ENCODE data around the gene RAN.
"Not testable (repeated sequence)": the region's sequence is repeated elsewhere in the genome, so short reads cannot be mapped to it uniquely, and the experiment has no call there.

RAN gene

DNA sequence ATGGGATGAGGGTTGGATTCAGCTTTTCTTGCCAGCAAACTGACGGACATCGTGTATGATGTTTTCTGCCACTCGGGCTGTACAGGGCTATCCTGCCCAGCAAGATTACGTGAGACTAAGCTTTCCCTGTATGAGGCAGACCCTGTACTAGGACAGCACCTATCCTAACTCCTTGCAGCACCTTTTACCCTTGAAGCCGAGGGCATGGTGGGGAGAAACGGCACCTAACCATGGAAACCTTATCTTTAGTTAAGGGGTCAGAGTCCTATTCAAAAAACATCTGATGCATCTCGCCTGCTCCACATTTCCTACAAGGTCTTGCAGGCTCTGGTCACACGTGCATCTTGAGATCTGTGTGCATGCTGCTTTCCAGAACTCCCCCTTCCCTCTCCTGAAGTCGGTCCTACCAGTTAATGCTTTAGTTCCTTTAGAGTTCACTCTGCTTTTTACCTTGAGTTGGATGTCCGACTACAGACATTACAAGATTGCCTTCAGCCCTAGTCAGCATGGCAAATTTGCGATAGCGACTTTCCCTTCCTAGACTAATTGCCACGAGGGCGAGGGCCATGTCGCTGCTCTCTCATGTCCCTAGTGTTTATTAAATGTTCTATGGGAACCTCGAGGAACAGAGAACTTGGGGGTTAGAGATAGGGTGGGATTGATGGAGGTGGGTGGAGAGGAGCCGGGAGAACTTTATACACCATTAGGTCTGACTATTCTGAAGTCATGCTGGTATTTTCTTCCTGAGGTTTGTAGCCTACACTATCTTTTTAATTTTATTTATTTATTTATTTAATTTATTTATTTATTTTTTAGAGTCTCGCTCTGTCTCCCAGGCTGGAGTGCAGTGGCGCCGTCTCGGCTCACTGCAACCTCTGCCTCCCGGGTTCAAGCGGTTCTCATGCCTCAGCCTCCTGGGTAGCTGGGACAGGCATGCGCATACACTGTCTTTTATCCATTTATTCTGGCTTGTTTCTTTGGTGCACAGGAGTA, 6.6 kb downstream of the RAN start:
- in situ Hi-C loops (cut with MboI; ENCODE audit: low sequenced_read_pairs): no loop called here

DNA sequence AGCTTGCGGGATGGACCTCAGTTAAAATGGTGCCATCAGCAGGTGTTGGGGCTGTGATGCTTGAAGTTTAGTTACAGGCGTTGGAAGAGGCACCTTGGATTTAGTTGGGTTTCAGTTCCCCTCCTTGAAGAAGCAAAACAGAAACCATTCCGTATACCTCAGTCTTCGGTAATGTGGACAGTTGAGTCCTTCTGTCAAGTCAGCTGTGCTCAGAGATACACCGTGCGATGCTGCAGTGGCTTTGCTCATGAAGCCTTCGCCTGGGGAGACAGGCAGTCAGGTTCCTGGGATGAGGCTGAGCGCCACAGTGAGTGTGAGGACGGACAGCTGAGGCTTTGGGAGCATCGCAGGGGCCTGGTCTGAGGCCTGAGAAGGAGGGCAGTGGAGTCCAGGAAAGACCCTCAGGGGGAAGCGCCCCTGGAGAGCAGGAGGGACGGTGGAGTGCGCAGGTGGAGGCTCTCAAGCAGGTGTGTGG, 7.4 kb downstream of the RAN start:
- in situ Hi-C loops (cut with MboI; ENCODE audit: low sequenced_read_pairs): no loop called here

DNA sequence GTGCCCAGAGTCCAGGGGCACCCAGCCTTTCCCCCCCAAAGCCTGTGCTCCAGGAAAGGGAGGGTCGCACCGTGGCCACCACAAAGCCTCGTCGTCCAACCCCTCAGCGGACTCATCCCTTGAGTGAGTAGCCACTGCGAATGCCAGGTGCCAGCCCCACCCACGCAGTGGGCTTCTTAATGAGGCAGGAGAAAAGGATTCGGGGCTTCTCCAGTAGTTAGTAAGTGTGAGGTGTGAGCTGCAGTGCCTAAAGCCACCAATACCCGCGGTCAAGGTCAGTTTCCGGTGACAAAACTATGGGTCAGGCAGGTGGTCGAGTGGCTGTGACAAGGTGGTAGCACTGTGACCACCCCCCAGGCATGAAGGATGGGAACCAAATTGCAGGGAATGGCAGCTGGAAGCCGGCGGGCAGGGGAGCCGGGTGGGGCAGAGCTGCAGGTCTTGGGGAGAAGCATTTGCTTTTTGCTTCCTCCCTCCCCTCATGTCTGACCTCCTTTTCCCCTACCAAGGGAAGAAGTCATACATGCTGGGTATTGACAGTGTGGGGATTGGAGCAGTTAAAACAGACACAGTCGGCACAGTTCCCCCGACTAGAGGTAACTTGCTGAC, 8.0 kb downstream of the RAN start:
- in situ Hi-C loops (cut with MboI; ENCODE audit: low sequenced_read_pairs): no loop called here

DNA sequence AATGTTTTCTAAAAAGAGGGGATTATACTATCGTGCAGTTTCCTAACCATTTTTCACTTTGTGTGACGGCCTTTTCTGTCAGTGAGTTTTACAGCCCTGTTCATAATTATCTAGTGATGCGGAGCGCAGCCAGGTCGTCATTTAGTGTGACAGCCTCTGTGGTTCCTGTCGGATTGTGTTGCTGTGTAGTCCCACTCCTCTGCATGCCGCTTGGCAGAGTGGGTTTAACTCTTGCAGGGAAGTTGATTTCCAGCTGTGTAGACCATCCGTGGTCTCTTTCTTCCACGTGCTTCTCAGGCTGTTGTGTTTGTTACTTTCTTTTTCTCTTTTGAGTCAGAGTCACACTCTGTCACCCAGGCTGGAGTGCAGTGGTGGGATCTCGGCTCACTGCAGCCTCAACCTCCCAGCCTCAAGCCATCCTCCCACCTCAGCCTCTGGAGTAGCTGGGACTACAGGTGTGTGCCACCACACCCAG, 8.6 kb downstream of the RAN start:
- in situ Hi-C loops (cut with MboI; ENCODE audit: low sequenced_read_pairs): no loop called here

DNA sequence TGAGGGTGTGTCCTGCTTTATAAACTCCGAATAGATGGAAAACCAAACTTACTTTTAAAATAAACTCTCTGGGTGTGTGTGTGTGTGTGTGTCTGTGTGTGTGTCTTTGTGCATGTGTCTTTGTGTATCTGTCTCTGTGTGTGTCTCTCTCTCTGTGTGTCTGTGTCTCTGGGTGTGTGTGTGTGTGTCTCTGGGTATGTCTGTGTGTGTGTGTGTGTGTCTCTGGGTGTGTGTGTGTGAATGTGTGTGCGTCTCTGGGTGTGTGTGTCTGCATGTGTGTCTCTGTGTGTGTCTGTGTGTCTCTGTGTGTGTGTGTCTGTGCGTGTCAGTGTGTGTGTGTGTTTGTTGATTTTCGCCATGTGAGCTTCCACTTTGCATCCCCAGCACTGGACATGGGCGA, 9.2 kb downstream of the RAN start:
- in situ Hi-C loops (cut with MboI; ENCODE audit: low sequenced_read_pairs): no loop called here

DNA sequence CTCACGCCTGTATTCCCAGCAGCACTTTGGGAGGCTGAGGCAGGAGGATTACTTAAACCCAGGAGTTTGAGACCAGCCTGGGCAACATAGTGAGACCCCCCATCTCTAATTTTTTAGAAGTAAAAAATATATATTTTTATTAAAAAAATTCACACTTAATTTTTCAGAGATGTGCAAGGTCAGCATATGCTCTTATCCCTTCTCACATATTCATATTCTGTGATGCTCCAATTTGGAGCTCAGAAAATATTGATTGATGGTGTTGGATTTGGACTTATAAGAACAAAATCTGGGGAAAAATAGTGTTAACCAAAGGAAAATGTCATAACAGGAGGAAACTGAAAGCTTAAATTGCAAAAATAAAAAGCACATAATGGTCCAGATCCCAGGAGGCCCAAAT, 9.7 kb downstream of the RAN start:
- in situ Hi-C loops (cut with MboI; ENCODE audit: low sequenced_read_pairs): no loop called here

DNA sequence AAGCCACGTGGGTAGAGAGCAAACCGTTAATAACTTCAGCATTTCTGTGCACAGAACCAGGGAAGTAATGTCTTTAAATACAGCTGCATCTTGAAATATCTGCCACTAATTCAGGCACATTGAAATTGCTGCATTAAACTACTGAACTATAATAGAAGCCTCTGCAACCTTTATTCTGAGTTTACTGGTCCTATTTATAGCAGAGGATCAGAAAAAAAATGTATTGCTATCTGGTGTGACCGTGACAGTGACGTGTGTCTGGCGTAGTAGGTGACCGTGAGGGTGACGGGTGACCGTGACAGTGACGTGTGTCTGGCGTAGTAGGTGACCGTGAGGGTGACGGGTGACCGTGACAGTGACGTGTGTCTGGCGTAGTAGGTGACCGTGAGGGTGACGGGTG, 15.3 kb downstream of the RAN start:
- in situ Hi-C loops (cut with MboI; ENCODE audit: low sequenced_read_pairs): not testable (repeated sequence)

DNA sequence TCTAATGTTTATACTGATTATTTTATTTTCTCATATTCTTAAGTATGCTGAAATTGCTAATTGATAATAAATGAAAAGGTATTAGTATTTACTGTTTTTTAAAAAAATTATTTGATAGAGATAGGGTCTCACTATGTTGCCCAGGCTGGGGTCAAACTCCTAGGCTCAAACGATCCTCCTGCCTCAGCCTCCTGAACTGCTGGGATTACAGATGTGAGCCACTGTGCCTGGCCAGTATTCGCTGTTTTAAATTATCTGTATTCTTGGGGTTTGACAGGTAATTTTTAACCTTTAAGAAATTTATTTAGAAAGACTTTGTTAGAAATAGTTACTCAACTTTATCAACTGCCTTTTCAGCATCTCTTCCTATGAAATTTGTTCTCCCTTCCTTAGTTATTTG, 32.2 kb downstream of the RAN start:
- in situ Hi-C loops (cut with MboI; ENCODE audit: low sequenced_read_pairs): loop anchor here (25.0 kb wide), 1 partner anchor 233 kb away; no protein-coding TSS in a partner anchor

DNA sequence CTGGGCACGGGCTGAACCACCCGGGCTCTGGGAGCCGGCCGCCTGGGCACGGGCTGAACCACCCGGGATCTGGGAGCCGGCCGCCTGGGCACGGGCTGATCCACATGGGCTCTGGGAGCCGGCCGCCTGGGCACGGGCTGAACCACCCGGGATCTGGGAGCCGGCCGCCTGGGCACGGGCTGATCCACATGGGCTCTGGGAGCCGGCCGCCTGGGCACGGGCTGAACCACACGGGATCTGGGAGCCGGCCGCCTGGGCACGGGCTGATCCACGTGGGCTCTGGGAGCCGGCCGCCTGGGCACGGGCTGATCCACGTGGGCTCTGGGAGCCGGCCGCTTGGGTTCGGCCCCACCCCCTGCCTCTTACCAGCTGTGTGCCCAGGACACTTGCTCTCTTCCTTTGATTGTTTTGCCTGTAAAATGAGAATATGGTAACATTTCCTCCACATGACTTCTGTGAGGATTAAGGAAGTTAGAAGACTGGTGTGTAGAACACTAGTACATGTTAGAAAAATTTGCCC, 33.1 kb downstream of the RAN start:
- in situ Hi-C loops (cut with MboI; ENCODE audit: low sequenced_read_pairs): loop anchor here (25.0 kb wide), 1 partner anchor 232 kb away; no protein-coding TSS in a partner anchor

DNA sequence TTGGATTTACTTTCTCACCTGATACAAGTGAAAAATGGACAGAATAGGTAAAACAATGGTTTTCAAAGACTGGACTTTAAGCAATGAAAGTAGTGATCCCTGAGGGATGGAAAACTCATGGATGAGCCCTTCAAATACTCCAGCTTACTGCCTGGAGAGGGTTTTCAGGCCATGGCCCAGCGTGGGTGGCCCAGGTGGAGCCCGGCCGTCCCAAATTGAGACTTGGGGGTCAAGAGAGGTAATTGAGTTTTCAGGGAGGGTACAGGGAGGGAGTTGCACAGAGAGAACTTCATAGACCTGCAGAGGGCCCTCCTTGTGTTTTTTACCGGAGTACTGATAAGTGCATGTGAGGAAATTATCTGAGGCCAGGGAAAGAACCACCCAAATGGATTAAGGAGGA, 37.2 kb downstream of the RAN start:
- in situ Hi-C loops (cut with MboI; ENCODE audit: low sequenced_read_pairs): loop anchor here (25.0 kb wide), 1 partner anchor 228 kb away; no protein-coding TSS in a partner anchor

DNA sequence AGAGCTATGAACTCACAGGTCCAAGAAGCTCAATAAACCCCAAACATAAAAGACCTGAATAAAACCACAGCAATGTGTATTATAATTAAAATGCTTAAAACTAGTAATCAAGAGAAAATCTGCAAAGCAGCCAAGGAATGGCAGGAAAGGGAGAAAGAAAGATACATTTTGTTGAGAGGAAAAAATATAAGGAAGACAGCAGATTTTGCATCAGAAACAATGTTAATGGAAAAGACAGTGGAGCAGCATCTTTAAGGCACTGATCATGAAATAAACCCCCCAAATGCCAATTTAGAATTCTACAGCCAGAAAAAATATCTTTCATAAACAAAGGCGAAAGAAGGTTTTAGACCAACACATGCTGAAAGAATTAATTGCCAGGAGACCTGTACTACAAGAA, 39.3 kb downstream of the RAN start:
- in situ Hi-C loops (cut with MboI; ENCODE audit: low sequenced_read_pairs): loop anchor here (25.0 kb wide), 1 partner anchor 226 kb away; no protein-coding TSS in a partner anchor

DNA sequence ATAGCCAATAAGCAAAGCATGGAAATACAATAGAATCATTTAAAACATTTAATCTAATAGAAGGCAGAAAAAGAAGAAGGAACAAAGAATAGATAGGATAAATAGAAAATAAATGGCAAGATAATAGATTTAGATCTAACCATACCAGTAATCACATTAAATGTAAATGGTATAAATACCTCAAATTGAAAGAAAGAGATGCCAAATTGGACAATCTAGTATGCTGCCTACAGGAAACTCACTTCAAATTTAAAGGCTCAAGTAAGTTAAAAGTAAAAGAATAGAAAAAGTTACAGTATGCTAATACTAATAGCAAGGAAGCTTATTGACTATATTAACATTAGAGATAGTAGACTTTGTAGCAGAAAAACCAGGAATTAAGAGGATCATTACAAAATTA, 40.1 kb downstream of the RAN start:
- in situ Hi-C loops (cut with MboI; ENCODE audit: low sequenced_read_pairs): loop anchor here (25.0 kb wide), 1 partner anchor 225 kb away; no protein-coding TSS in a partner anchor

DNA sequence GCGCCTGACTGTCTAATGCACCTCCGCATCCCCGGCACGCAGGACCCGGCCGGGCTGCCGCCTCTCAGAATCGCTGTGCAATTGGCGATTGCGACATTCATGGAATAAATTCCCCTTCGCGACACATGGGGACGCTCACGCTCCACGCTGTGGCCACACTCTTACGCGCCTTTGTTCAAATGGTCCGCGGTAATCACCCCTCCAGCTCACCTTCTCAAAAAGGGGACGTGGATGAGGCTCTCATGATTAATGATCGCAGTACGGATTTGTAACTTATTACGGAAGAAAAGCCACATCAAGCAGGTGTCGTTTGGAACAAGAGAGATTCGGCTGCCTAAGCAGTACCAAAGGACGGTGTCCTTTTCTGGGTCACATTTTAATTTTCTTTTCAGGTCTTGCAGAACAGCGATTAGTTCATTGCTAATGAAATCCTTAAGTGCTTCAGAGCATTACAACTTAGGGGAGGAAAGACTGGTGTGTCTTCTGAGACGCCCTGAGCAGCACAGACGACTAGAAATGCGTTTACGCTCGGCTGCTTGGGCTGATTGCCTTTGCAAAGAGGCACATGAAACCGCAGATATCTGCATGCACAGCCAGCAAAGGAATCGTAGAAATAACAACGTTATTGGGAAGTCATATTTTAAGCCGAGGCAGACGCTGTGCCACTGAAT, 44.5 kb downstream of the RAN start:
- in situ Hi-C loops (cut with MboI; ENCODE audit: low sequenced_read_pairs): loop anchor here (25.0 kb wide), 1 partner anchor 221 kb away; no protein-coding TSS in a partner anchor

DNA sequence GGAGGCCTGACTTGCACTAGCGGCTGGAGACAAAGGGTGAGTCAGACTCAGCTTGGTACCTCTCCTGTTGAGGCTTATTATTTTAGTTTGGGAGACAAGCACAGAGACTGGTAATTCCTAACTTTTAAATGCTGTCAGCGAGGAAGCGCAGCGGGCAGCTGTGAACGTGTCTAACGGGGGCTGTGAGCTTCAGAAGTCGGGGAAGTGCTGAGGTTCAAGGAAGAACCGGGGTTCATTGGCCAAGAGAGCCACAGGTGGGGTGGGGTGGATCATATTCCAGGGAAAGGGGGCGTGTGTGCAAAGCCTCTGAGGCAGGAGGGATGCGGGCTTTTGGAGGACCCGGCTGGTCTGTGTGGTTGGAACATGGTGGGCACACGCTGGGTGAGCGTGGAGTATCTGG, 45.7 kb downstream of the RAN start:
- in situ Hi-C loops (cut with MboI; ENCODE audit: low sequenced_read_pairs): loop anchor here (25.0 kb wide), 1 partner anchor 220 kb away; no protein-coding TSS in a partner anchor

DNA sequence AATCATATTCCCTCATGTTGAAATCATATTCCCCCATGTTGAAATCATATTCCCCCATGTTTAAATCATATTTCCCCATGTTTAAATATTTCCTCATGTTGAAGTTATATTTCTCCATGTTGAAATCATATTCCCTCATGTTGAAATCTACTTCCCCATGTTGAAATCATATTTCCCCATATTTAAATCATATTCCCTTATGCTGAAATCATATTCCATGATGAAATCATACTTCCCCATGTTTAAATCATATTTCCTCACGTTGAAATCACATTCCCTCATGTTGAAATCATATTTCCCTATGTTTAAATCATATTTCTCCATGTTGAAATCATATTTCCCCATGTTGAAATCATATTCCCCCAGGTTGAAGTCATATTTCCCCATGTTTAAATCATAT, 47.2 kb downstream of the RAN start:
- in situ Hi-C loops (cut with MboI; ENCODE audit: low sequenced_read_pairs): loop anchor here (25.0 kb wide), 1 partner anchor 218 kb away; no protein-coding TSS in a partner anchor

DNA sequence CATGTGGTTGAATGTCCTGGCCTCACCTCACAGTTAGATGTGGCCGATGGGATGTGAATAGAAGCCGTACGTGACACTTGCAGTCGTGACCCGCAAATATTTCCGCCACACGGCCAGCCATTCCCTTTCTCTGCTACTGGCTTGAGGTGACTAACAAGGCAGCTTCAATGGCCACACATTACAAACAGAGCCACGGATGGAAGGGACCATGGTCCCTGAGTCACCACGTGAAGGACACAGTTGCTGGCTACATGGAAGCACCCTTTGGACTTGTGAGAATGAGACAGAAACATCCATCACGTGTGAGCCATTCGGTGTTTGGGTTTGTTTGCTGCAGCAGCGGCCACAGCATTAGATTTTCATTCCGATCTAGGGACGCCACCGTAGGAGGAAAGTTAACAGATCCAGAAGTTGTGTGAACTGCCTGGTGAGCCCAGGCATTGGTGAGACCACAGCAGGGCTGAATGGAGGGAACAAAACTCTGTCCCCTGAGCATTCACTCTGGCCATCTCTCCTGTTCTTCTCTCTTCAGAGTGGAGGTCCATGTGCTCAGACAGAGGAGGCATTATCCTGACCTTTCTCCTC, 48.3 kb downstream of the RAN start:
- in situ Hi-C loops (cut with MboI; ENCODE audit: low sequenced_read_pairs): loop anchor here (25.0 kb wide), 1 partner anchor 217 kb away; no protein-coding TSS in a partner anchor

DNA sequence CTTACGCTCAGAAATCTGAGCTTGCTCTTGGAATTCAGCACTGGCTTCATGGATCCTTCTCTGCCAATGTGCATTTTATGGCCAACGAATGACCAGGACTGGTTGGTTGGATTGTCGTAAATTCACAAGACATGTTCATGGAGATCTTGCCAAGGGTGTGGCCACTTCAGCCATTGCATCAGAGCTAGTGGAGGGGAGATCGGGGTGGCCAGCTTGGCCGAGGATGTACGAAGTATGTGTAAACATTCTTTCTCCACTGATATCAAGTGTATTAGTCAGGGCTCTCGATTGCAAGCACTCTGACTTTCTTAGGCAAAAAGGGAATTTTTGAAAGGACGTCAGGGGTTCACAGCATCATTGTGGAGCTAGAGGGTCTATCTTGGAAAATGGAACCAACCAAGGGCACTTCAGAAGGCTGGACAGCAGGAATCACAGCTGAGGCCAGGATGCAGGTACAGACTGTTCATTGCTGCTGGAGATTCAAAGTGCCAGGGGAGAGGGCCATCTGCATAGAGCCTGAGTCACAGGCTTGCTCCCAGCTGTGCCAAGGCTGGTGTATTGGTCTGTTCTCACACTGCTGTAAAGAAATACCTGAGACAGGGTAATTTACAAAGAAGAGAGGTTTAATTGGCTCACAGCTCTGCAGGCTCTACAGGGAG, 49.0 kb downstream of the RAN start:
- in situ Hi-C loops (cut with MboI; ENCODE audit: low sequenced_read_pairs): loop anchor here (25.0 kb wide), 1 partner anchor 216 kb away; no protein-coding TSS in a partner anchor

DNA sequence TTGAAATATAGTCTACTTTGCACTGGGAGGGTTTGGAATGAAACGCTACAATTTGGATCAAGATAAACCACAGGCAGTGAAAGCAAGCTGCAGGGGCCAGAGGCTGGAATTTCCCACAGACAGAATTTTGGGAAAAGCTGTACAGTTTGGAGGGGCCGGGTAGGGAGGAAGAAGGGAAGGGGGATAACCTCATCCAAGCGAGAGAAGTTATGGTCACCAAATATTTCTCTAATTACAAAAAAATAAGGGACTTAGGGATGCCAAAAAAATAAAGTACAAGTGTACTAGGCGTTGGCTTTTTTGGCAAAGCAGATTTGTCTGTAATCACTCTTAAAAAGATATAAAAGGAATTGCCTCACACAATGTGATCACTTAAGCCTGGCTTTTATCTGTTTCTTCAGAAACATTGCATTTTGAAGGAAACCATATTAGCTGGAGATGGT, 50.7 kb downstream of the RAN start:
- in situ Hi-C loops (cut with MboI; ENCODE audit: low sequenced_read_pairs): loop anchor here (25.0 kb wide), 1 partner anchor 215 kb away; no protein-coding TSS in a partner anchor

DNA sequence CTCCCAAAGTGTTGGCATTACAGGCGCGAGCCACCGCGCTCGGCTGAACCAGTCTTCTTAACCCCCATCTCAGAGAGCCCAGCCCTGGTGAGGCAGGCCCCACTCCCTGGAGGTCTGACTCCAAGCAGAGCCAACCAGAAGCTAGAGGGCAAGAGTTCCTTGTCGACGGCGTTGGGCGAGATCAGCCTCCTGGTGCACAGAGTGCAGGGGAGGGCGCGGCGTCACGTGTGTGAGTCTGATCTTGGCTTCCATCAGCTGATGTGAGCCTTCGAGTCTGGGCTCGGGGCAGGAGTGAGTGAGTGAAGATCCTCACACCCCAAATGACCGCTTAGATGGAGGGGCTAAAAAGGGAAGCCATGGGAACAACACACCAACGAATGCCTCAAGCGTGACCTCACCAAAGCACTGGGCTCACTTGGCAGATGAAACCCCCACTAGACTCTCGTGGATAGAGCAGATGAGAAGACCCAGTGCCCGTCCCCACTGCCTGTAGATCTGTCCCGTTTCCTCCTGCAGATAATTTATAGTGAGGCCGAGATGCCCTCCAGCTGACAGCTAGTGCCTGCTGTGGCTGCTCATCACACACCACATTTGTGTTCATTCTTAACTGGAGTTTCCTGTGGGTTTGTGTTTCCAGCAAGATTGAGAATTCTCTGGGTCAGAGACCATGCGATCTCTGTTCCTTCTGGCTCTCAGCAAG, 53.2 kb downstream of the RAN start:
- in situ Hi-C loops (cut with MboI; ENCODE audit: low sequenced_read_pairs): loop anchor here (25.0 kb wide), 1 partner anchor 212 kb away; no protein-coding TSS in a partner anchor
